Renal cortex interstitium (tissue), 11 donors: ENCODE results near the gene BMPER. TPM values are rescaled to one million over a fixed set of nuclear protein-coding genes. Genes with fewer than 3 reads are reported as not detected.

Experiments used
- DNase-seq, 11 donors: peaks; one replicate each; pipeline ENCODE4 v3.0.0-alpha.2; 2013; ENCODE audit warnings: low read depth in 9 of 11, low spot score in 4 of 11; ENCODE audit errors: extremely low read depth in 1 of 11
- polyA plus RNA-seq, 3 donors: library from polyadenylated mRNA; unstranded; fragments of 120-200 nt; gene quantifications; one replicate each; pipeline ENCODE4 v1.2.1, GENCODE V29; 2013; ENCODE audit not compliant: insufficient read length in 3 of 3

Gene BMPER
- polyA plus RNA-seq, 3 donors, result 18.9 to 29.1 (median 24.7) TPM

DNA sequence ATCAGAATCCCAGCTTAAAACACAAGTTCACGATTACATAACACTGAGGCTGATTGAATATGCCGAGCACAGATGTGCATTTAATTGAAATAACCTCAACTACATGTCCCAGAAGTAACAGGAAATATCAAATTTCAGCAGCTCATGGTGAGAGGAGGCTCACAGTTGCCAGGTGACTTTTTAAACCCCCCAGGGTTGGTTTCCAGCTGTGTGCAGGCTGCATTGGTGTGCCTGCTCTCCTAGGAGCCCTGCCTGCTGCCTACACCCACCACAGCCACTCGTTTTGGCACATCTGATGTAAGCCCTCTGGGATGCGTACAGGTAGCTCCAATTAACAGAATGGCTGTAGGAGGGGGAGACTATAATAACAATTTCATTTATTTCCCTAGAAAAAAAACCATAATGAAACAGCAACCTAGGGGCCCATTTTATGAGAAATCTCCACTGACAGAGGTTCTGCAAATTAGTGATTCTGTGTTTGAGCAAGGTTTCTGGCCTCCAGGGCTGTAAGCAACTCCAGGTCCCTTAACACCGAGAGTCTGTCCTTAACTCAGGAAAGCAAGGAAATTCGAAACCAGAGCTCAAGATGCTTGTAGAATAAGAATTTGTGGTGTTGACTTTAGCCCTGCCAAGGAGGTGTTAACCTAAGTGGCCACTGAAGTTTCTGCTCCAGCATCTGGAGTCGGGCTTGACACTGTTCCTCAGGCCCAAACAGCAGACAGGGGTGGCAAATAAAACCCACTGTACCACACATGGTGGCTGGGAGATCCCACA lies 161.9 kb downstream of the BMPER start:
- DNase-seq, result peak in 1 of 11 donors; percentile 15

DNA sequence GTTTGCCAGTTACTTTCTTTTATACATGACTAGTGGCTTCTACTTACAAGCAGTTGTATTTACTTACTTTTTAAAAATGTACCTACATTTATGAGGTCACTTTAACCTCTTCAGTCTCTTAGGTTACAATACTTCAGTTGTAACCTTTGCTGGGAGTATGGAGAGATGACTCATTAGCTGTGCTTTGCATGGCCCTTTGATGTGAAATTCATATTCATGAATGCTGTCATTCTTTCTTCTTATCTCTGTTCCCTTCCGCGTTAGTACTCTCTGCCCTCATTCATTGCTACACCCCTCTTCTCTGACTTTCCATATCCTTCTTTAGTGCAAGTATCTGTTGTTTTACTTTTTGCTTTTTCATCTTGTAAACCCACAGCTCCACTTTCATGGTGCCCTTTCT lies 164.3 kb downstream of the BMPER start:
- DNase-seq, result no peak

DNA sequence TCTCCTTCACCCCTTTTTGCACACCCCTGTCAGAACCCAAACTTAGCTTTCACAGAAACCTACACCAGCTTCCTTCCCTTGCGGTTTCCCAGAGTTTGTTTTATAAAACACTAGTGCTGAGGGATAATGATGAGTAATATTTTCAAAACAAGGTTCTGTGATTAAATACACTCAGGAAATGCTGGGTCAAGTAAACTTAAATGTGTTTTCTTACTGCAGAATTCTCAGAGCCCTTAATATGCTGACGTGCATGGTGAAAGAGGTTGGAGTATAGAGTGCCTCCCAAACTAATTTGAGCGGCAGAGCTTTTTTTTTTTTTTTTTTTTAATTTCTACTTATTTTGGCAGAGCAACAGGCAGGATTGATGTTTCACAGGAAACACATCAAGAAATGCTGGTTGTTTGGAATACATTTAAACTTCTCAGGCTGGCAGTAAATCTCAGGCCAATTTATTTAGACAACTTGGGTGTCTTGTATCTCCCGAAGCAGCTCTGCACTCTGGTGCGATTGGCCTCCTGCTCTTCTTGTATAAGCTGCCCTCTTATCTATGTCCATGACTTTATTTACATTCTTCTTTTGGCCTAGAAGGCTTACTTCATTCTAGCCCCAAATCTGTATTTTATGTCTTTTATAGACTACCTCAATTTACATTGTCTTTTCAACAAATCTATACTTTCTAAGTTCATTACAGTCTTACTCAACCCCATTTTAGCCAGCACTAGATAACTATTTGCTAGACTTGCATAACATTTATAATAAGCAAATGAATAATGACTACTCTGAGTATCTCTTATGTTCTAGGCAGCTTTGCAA lies 165.4 kb downstream of the BMPER start:
- peak in 6 of 11 donors; percentile 15 to 41 (median 16) for DNase-seq

DNA sequence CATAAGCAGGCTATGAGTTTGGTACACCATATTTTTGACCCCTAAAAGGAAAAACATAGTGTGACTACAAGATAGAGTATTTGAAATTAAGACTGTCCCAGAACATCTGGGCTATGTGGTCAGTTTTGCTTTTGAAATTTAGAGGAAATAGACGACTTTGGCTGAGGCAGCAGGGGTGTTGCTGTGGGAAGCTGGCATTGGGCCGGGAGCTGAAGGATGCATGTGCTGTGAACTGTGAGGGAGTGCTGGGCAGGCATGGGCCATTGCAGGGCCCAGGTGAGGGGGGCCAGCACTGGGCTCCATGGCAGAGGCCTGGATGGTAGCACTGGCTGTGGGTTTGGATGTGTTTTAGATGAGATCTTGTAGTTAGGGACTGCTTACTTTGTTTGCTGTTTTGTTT lies 168.3 kb downstream of the BMPER start:
- DNase-seq, result no peak

DNA sequence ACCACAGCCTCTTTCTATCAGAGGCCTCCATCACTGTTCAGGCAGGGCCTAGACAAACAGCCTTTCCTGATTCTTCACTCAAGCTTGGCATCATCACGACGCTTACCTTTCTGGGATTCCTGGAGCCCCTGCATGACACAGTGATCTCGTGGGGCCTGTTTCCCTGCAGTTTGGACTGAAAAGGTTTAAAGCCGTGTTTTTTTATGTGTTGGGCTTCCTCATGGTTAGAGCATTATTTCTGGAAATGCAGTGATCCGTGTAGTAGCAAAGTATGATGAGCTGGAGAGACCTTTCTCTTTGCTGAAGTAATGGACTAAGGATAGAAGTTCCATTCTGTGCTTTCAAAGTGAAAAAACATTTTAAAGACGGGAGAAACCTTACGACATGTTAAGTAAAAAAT lies 169.1 kb downstream of the BMPER start:
- DNase-seq, result no peak

DNA sequence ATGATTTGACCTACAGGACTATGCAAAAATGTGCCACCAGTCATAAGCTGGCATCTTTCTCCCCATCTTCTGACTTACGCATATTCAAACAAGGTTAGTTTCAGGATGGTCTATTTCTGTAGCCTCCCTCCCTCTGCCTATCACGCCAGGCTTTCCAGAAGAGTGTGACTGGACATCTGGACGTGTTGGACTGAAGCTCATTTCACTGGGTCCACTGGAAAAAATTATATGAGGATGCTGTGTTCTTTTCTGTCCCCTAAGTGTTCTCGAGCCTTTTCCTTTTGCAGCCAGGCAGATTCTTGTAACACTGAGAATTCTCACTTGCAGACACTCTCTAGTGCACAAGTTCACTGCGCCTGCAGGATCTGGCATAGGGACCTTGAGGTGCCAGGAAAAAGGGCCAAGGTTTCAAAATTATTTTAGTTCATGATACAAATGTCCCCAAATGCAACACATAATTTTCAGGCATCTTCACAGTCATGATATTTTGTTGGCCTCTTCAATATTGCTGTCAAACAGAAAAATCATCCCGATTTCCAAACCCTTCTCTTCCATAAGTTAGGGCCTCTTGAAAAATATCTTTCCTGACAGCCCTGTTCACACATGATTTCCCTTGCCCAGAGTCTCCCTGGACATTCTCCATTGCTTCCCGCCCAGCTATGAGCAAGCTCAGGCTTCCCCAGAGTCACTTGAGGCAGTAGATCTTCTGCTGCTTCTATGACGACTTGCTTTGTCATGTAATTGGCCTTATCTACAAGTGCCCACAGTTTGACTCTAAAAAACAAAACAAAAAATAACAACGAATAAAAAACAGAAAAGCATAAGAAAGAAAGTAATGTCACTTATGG lies 170.4 kb downstream of the BMPER start:
- no peak for DNase-seq

DNA sequence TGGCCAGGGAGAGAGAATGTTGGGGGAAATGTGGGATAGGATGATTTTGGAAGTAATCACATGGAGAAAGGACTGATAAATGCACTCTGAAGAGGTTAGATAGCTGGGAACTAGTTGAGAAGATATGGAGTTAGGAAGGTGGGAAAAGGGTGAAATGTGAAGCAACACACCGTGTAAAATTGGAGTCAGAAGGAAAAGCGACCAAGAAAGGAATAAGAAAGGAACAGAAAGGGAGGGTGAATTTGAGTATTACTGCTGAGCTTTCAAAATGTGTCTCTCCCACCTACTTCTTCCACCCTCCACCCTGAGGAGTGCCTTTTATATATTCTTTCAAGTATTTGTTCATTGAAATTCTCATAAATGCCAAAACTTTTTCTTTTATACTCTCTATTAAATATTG lies 171.8 kb downstream of the BMPER start:
- DNase-seq, result no peak

DNA sequence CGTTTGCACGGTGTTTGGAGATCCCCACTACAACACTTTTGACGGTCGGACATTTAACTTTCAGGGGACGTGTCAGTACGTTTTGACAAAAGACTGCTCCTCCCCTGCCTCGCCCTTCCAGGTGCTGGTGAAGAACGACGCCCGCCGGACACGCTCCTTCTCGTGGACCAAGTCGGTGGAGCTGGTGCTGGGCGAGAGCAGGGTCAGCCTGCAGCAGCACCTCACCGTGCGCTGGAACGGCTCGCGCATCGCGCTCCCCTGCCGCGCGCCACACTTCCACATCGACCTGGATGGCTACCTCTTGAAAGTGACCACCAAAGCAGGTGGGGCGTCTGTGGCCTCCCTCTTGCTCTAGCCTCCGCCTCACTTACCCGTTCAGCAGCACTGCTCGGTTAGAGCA lies 173.5 kb downstream of the BMPER start:
- no peak for DNase-seq

DNA sequence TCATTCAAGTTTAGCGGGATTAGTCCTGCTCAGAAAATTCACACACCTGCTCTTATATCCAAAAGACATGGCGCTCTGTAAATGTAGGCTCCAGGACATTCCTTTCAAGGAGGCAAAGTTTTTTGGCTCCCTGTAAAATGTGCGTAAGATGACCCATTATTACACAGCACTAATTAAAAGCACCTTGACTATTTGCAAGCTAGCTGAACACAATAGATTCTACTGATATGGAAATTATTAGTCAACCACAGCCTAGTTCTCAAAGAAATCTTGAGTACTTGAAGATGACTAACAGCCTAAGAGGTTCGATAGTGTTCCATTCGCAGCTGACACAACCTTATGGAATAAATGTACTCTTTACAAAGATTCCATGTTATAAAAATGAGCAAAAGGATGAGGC lies 175.2 kb downstream of the BMPER start:
- DNase-seq, result no peak

DNA sequence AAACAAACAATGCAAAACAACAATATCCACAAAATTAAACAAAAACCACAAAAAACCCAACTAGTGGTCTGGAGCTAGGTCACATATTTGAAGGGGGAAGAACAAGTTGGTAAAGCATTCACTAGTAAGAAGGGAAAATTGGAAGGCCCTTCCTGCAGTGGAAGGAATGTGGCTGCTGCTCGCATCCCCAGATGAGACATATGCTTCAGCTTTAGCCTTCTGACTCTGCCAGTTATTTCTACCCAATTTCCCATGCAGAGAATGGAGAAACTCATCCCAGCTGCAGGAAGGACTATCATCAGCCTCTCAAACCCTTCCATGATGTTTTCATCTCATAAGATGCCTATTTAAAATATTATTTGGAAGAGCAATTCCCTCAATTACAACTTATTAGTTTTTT lies 176.6 kb downstream of the BMPER start:
- no peak for DNase-seq

DNA sequence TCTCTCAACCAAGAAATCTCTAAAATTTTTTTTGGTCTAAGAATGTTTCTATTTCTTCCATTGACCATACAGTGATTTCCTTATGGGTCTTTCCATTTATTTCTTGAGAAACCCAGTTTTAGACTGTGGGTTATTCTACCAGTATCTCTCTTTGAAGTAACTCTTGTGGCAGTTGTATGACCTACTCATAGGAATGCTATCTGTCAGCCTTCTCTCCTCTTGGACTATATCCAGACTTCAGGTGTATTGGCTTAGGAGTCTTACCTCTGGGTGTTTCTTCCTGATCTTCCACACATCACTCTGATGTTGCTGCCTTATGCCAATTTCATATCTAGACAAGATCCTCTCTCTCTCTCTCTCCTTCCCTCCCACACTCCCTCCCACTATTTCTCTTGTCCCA lies 178.1 kb downstream of the BMPER start:
- no peak for DNase-seq

DNA sequence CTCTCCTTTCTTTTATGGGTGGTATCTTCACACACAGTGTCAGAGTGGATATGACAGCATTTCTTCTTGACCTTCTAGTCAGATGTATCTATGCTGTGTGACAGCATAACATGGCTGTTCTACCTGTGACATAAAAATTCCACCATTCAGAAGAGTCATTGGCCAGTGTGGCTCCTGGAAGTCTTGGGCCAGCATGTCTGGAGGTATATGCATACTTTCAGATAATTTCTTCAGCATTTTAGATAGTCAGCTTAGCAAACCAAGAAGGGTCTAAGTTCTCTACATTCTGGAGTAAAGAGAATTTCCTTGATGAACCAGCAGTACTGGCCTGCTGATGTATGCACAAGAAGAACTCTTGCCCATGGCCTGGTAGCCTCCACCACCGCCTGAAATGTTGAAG lies 179.3 kb downstream of the BMPER start:
- DNase-seq, result no peak

DNA sequence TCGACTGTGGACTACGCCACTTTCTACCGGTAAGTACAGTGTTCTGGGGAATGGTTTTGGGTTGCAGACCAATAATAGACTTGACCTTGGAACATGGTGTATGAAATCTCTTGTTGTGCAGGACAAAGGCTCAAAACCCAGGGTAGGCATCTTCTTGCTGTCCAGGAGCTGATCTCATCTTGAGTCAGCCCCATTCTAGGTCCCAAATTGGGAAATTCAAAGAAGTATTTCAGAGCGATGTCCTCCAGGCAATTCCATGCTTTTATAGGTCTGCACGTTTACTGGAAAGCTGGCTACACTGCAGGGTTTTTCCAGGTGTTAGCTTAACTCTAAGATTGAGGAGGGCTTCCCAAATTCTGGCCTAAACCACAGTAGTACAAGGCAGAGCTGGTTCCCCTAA lies 180.7 kb downstream of the BMPER start:
- DNase-seq, result no peak

DNA sequence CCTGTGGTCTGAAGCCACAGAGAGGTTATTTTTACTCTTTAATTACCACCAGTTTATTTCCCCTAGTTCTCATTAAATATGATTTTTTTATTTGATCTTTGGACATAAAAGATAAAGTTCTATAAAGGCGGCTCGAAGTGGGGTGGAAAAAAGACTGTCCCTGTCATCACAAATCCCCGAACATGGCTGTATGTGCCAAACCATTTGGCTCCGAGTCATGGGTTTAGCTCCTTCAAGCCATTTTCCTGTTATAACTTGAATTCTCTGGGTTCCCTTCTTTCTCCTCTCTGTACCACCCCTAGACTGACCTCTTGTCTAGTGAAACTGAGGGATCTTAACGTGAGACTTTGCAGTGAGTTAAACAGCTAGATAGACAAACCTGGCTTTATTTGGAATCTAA lies 181.6 kb downstream of the BMPER start:
- no peak for DNase-seq

DNA sequence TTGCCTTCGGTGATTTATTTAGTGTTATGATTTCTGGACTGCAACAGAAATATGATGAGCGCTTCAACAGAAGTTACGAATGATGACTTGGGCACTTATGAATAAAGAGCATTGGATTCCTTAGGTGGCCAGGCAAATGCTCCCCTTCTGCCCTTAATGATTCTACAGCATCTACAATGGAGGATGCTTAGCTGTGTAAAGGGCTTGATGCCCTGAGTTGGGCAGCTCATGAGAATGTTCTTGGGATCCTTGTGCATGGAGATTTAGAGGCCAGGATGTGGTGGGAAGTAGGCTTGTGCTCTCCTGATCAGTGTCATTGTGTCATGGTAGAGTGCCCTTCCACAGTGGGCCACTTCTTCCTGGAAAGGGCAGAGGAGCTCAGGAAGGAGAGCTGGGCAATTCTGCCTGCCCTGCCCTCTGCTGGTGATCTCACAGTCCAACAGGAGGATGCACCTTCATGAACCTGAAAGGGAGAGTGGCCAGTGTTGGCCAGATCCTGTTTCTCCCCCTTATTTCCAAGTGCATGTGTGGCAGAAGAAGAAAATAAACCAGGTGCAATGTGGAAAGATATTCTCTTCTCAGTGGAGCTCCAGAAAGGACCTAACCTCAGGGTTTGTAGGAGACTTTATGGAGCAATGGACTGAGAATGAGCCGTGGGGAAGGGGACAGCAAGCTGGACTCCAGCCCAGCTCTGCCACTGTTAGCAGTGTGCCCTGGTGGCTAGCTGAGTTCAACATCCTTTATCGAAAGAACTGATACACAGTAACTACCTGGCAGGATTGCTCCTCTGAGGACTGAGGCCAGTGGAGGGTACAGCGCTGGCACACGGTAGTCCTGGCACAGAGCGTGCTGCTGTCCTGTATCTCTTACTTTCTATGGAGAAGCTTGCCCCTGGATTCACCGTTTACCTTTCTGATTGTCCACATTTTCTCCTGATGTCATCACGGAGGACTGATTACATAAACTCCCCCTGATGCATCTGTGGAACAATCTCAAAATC lies 182.9 kb downstream of the BMPER start:
- DNase-seq, result no peak

DNA sequence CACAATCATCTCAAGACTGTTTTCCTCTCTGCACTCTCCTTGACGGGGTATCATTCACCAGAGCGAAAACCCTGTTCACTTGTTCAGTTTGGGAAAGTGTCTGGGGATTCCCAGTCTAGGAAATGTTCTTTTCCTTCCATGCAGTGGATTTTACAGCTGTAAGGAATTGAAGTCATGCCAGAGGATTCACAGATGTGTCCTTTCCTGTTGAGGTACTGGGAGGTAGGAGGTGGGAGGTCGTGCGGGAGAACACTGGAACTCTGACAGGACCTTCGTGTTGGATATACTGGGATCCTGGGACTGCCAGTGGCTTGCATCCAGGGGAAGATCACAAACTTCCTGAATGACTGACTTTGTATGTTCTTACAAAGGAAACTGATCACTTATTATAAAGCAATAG lies 185.5 kb downstream of the BMPER start:
- no peak for DNase-seq

DNA sequence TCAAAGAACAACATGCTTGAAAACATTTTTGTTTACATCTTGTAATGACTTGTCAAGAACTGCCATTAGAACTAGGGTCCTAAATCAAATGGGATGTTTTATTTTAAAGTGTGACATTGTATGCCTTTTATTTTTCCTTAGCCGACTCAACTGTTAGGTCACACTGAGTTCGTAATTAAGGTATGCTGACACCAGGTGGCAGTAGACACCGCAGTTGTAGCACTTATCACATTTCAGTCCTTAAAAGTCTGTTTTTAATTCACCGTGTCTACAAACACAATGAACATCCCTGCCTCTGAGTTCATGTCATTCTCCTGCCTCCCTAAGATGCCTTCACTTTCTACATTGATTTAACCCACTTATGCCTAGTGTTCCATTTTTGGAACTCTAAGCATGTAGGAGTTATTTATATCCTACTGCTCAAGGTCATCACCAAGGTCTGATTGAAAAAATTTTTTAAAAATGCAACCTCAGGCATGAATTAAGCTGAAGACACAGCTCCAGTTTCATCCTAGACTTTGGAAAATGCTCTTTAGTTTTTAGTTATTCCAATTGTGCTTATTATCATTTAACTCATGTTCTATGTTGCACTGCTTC lies 186.1 kb downstream of the BMPER start:
- no peak for DNase-seq

DNA sequence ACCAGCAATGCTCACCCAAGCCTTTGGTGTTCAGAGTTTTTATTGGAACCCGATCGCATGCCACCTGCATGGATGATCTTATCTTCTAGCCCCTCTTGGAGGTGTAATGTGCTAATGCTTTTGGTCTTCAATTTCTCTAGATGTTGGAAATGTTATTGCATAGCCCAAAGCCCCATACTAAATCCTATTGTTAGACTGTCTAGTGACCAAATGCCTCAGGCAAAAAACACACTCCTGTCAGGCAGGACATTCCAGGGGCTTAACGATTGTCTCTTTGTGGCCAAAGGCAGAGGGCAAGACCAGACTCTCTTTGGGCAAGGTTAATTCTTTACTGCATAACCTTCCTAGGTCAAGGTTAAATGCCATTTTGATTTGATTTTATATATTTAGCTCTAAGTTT lies 187.9 kb downstream of the BMPER start:
- no peak for DNase-seq
